ENCODE results near the gene LDAH.

DNA sequence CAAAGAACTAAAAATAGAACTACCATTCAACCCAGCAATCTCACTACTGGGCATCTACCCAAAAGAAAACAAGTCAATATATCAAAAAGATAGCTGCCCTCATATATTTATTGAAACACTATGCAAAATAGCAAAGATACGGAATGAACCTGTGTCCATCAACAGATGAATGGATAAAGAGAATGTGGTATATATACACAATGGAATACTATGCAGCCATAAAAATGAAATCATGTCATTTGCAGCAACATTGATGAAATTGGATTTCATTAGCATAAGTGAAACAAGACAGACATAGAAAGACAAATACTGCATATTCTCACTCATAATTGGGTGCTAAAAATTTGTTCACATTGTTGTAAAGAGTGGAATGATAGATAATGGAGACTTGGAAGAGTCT lies 16.2 kb upstream of the LDAH start:
- TF ChIP-seq EZH2 (IDR thresholded peaks at IDR 0.05; ENCODE audit: borderline replicate concordance, low read depth, low read length, severe bottlenecking) (no peak), POLR2AphosphoS5 (IDR thresholded peaks at IDR 0.05; ENCODE audit: insufficient read depth, low read depth, low read length) (no peak), GATA2 (IDR thresholded peaks at IDR 0.05; ENCODE audit: insufficient read depth, insufficient read length, low read depth, low read length) (no peak), POLR2A (IDR thresholded peaks at IDR 0.05; ENCODE audit: low read depth, low read length) (no peak), FOS (IDR thresholded peaks at IDR 0.05; ENCODE audit: borderline replicate concordance, insufficient read depth, low read length) (no peak), MYC (IDR thresholded peaks at IDR 0.05; ENCODE audit: low read depth, low read length) (no peak), JUN (IDR thresholded peaks at IDR 0.05; ENCODE audit: borderline replicate concordance, insufficient read depth, insufficient read length, low read depth) (no peak)
- TF ChIP-seq, protein P1, sequence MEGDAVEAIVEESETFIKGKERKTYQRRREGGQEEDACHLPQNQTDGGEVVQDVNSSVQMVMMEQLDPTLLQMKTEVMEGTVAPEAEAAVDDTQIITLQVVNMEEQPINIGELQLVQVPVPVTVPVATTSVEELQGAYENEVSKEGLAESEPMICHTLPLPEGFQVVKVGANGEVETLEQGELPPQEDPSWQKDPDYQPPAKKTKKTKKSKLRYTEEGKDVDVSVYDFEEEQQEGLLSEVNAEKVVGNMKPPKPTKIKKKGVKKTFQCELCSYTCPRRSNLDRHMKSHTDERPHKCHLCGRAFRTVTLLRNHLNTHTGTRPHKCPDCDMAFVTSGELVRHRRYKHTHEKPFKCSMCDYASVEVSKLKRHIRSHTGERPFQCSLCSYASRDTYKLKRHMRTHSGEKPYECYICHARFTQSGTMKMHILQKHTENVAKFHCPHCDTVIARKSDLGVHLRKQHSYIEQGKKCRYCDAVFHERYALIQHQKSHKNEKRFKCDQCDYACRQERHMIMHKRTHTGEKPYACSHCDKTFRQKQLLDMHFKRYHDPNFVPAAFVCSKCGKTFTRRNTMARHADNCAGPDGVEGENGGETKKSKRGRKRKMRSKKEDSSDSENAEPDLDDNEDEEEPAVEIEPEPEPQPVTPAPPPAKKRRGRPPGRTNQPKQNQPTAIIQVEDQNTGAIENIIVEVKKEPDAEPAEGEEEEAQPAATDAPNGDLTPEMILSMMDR (IDR thresholded peaks at IDR 0.05; ENCODE audit: extremely low read depth in 1 of 2, insufficient read depth in 1 of 2, low read depth in 1 of 2, low read length in 2 of 2), result no peak
- TF ChIP-seq, protein P2, sequence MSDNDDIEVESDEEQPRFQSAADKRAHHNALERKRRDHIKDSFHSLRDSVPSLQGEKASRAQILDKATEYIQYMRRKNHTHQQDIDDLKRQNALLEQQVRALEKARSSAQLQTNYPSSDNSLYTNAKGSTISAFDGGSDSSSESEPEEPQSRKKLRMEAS (IDR thresholded peaks at IDR 0.05; ENCODE audit: insufficient read depth, insufficient read length), result no peak

Measured in endothelial cell of umbilical vein (primary cell).